Measurements from ENCODE around the gene LSM11. TPM values are rescaled to one million over a fixed set of nuclear protein-coding genes. Genes with fewer than 3 reads are reported as not detected.

The LSM11 gene
- total and polyA plus RNA-seq, 2 of the 4 experiments (the other 2 are of a cell fraction): 1.4 to 3.0 TPM

GRCh38 chr5:157710431-157710830 lies 33.1 kb upstream of the LSM11 start:
- no peak overlapping the region for H3K4me2 ChIP-seq (ENCODE audit: low read depth, low read length)
- ChIA-PET CTCF (interaction anchor here (0.6 kb wide), 1 partner anchor 563 kb away, joined by 3 read pairs; no protein-coding TSS in a partner anchor), POLR2A (ENCODE audit: unreplicated experiment) (no interaction called here)
- no peak overlapping the region for H3K27ac ChIP-seq (ENCODE audit: insufficient read depth, low read length)
- no peak overlapping the region; the same call in 2 of the 3 replicates for H2BK15ac ChIP-seq (ENCODE audit: low read depth, low read length)
- TF ChIP-seq MAFK (IDR thresholded peaks at IDR 0.05; ENCODE audit: low read depth, low read length) (no peak), RCOR1 (IDR thresholded peaks at IDR 0.05; ENCODE audit: insufficient replicate concordance, low read length) (no peak), RFX5 (IDR thresholded peaks at IDR 0.05; ENCODE audit: low read depth, low read length) (no peak), POLR2A (IDR thresholded peaks at IDR 0.05; ENCODE audit: low read depth, low read length) (no peak), MAZ (IDR thresholded peaks at IDR 0.05; ENCODE audit: borderline replicate concordance, low read depth, low read length) (no peak), NFE2L2 (IDR thresholded peaks at IDR 0.05; ENCODE audit: low read depth, low read length) (no peak), CEBPB (IDR thresholded peaks at IDR 0.05; ENCODE audit: low read depth, low read length) (no peak), SMC3 (IDR thresholded peaks at IDR 0.05; ENCODE audit: low read depth, low read length) (no peak)
- no peak overlapping the region for H4K5ac ChIP-seq (ENCODE audit: low read depth, low read length)
- H4K91ac ChIP-seq (ENCODE audit: insufficient read depth, low read depth, low read length): no peak overlapping the region; the same call in 1 of the 2 replicates
- peak overlapping the region; percentile 52; the same call in 1 of the 2 replicates for H2BK20ac ChIP-seq (ENCODE audit: low read depth, low read length)
- no peak overlapping the region for H3K23ac ChIP-seq (ENCODE audit: low read depth, low read length)
- H2AFZ ChIP-seq (replicated peaks; ENCODE audit: low read length, poor library complexity): no peak overlapping the region
- no peaks in the 10 kb centered on the region for H3K9me3 ChIP-seq (ENCODE audit: control insufficient read depth, insufficient read depth, low read length)
- H2AK5ac ChIP-seq (ENCODE audit: low read depth, low read length): no peak overlapping the region
- H3K9ac ChIP-seq (ENCODE audit: low read depth, low read length): no peak overlapping the region
- no peak overlapping the region for H3K14ac ChIP-seq (replicated peaks; ENCODE audit: low read depth, low read length)
- ATAC-seq (ENCODE audit: low read depth) (no peak), DNase-seq (no peak)
- H3K79me1 ChIP-seq (ENCODE audit: low read depth in 1 of 2, low read length in 2 of 2): no peaks in the 10 kb centered on the region
- H3K4me1 ChIP-seq (ENCODE audit: control insufficient read depth, insufficient read depth, low read length): peaks cover 2% of the 10 kb centered on the region; the same call in 1 of the 2 replicates
- H4K8ac ChIP-seq (ENCODE audit: low read depth in 2 of 2, low read length in 2 of 2): no peak overlapping the region; a peak in 2 of 4 replicates
- no TSS peak for BruUV-seq (replicated peaks)
- no CpG with 5 or more reads among the region's 3 CpGs for WGBS, 2 experiments (ENCODE audit: extremely low coverage in 2 of 2, insufficient read length in 1 of 2)
- no peak overlapping the region for H3K4ac ChIP-seq (ENCODE audit: low read depth, low read length)
- H2AK9ac ChIP-seq (replicated peaks; ENCODE audit: low read depth, low read length, poor library complexity): no peak overlapping the region
- dilution Hi-C loops (cut with HindIII; ENCODE audit: low sequenced_read_pairs, unreplicated experiment) (no loop called here), intact Hi-C loops (cut with micrococcal nuclease) (loop anchor here (10.0 kb wide), 1 partner anchor 206 kb away; no protein-coding TSS in a partner anchor), in situ Hi-C loops (cut with MboI; ENCODE audit: low sequenced_read_pairs) (loop anchor here (10.0 kb wide), 2 partner anchors 206 to 356 kb away; no protein-coding TSS in a partner anchor)
- H3K4me3 ChIP-seq (ENCODE audit: insufficient read depth, low read depth, low read length): no peak overlapping the region
- peak overlapping the region; percentile 60 for H2BK5ac ChIP-seq (ENCODE audit: low read depth, low read length, poor library complexity, severe bottlenecking)
- 0 out of 2 replicates have a peak overlapping the region, but pooled peaks have one; percentile 28 for H3K56ac ChIP-seq (ENCODE audit: extremely low read depth, insufficient read depth, low read length)
- H4K20me1 ChIP-seq (ENCODE audit: insufficient read depth, low read length): no peaks in the 10 kb centered on the region
- H3K9me1 ChIP-seq (ENCODE audit: insufficient read depth, low read length): peaks cover 5% of the 10 kb centered on the region
- H3K18ac ChIP-seq (ENCODE audit: low read depth, low read length): no peak overlapping the region
- H3K36me3 ChIP-seq (ENCODE audit: control insufficient read depth, insufficient read depth, low read length): no peaks in the 10 kb centered on the region
- no peaks in the 10 kb centered on the region for H3K27me3 ChIP-seq (ENCODE audit: control insufficient read depth, insufficient read depth, low read length)
- H2BK120ac ChIP-seq (ENCODE audit: low read depth, low read length): no peak overlapping the region
